IPS-18a (cell line): ENCODE measurements around the gene RAB30.

ENCODE experiments used
- H3K27ac ChIP-seq: one replicate; pipeline ENCODE4 v1.5.1; 2013; ENCODE audit warnings: low read length
- H3K27me3 ChIP-seq: one replicate; pipeline ENCODE4 v1.6.1; 2013; ENCODE audit warnings: mild to moderate bottlenecking, low read length; ENCODE audit not compliant: control insufficient read depth, insufficient read depth
- H3K36me3 ChIP-seq: one replicate; pipeline ENCODE4 v1.6.1; 2013; ENCODE audit warnings: low read depth, low read length; ENCODE audit not compliant: control insufficient read depth
- H3K4me1 ChIP-seq: one replicate; pipeline ENCODE4 v1.6.1; 2013; ENCODE audit warnings: low read depth, low read length; ENCODE audit not compliant: control insufficient read depth
- H3K4me3 ChIP-seq: one replicate; pipeline ENCODE4 v1.5.1; 2013; ENCODE audit warnings: low read length
- H3K9ac ChIP-seq: one replicate; pipeline ENCODE4 v1.6.1; 2013; ENCODE audit warnings: mild to moderate bottlenecking, low read length, moderate library complexity
- H3K9me3 ChIP-seq: one replicate; pipeline ENCODE4 v1.6.1; 2013; ENCODE audit warnings: low read depth, low read length; ENCODE audit not compliant: control insufficient read depth

Gene RAB30

DNA sequence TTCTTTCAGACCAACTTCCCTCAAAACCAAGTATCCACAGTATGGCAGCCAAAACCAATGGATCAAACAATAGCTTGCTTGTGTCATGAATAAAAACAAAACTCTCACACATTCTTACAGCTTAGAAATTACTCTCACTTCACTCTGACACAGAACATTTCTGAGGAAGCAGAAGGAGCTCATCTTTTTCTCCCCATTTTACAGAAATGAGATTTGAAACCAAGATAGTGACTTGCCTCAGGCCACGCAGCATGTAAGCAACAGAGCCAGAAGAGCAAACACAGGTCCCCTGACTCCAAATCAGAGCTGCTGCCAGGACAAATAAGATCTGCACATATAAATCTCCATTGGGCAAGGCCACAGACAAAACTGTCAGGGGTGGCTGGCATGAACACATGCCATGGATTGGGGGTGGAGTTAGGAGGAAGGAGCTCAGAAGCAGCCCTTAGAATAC, 64.8 kb downstream of the RAB30 start:
- Histone ChIP-seq H3K4me1 (peaks cover 7% of the 10 kb centered on the region), H3K4me3 (no peak overlapping the region), H3K36me3 (no peaks in the 10 kb centered on the region), H3K27me3 (no peaks in the 10 kb centered on the region), H3K9ac (no peak overlapping the region), H3K9me3 (no peaks in the 10 kb centered on the region), H3K27ac (no peak overlapping the region)

DNA sequence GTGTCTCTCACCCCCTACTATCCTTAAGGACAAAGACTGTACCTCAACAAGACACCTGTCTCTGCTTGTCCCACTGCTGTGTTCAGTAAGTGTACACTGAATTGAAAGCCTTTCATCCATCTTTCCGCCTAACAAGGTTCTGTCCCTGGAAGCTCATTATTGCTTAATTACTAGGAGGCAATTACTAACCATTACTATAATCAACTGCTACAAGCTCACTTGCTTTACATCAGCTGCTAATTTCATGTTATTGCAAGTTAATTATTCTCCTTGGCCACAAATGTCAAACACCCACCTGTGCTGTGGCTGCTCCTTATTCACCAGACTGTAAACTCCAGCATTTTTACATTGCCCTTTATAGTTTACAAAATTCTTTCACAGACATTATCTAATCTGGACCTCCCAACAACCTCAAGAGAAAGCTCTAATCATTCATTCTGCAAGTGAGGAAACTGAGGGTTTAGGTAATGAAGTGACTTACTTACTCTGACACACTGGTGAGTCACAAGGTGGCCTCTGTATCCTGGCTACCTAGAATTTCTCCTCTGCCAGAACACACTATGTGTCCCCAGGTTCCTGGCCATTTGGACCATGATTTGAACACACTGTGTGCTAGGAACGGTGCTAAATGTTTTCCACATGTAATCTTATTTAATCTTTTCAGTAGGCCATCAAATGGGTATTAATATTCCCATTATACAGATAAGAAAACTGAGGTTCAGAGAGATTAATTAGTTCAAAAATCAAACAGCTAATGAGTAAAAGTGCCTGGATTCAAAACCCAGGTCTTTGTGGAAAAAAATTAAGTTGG, 66.7 kb downstream of the RAB30 start:
- H3K4me3 ChIP-seq = no peak overlapping the region
- H3K36me3 ChIP-seq = no peaks in the 10 kb centered on the region
- H3K9ac ChIP-seq = no peak overlapping the region
- H3K9me3 ChIP-seq = no peaks in the 10 kb centered on the region
- H3K27me3 ChIP-seq = no peaks in the 10 kb centered on the region
- H3K27ac ChIP-seq = no peak overlapping the region
- H3K4me1 ChIP-seq = peaks cover 7% of the 10 kb centered on the region

DNA sequence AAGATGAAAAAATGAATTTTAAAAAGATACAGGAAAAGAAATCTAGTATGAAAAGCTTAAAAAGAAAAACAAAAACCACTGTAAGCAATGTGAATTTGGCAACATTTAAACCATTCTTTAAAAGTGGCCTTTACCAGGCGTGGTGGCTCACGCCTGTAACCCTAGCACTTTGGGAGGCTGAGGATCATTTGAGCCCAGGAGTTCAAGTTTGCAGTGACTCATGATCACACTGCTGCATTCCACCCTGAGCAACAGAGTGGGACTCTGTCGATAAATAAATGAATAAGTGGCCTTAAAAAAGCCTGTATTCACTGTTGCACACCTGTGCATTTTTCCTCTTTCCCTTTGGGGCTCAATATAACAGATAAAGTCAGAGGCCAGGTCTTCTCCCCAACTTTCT, 69.2 kb downstream of the RAB30 start:
- Histone ChIP-seq H3K4me1 (peaks cover under 1% of the 10 kb centered on the region), H3K9me3 (no peaks in the 10 kb centered on the region), H3K27ac (no peak overlapping the region), H3K36me3 (no peaks in the 10 kb centered on the region), H3K27me3 (no peaks in the 10 kb centered on the region), H3K9ac (no peak overlapping the region), H3K4me3 (no peak overlapping the region)

DNA sequence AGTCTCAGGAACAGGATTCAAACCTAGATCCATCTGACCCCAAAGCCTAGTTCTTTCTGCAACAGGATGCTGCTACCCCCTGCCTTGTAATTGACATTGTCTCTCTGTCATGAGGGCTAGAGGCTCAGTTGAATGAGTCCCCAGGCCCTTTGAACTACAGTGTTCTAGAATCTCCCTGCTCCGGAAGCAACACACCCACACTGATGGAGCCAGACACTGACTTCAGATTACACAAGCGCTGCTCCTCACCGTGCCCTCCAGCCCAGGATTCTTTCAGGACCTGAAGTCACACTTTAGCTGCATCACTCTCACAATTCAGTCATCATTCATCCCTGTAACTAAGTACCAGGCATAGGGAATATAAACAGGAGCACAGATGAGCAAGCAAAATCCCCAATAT, 69.6 kb downstream of the RAB30 start:
- H3K9ac ChIP-seq = no peak overlapping the region
- H3K4me1 ChIP-seq = no peaks in the 10 kb centered on the region
- H3K27ac ChIP-seq = no peak overlapping the region
- no peak overlapping the region for H3K4me3 ChIP-seq
- no peaks in the 10 kb centered on the region for H3K9me3 ChIP-seq
- H3K27me3 ChIP-seq = no peaks in the 10 kb centered on the region
- no peaks in the 10 kb centered on the region for H3K36me3 ChIP-seq

DNA sequence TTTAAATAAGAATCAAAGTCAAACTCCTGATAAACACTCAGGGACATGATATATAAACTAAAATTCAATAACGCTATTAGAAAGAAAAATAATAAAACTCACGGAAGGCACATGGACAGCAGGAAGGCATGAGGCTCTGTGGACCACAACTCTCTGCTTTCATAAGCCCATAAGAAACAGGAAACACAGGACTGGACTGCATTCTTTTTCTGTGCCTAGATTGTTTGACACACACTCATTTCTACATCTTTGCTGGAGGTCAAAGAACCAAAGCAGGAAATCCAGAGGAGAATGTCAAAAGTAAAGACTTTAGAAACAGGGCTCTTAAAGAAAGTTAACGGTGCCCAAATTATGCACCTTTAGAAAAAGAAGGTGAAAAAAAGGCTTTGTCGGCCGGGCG, 71.3 kb downstream of the RAB30 start:
- Histone ChIP-seq H3K4me3 (no peak overlapping the region), H3K9ac (no peak overlapping the region), H3K36me3 (no peaks in the 10 kb centered on the region), H3K27me3 (no peaks in the 10 kb centered on the region), H3K9me3 (no peaks in the 10 kb centered on the region), H3K4me1 (no peaks in the 10 kb centered on the region), H3K27ac (no peak overlapping the region)

DNA sequence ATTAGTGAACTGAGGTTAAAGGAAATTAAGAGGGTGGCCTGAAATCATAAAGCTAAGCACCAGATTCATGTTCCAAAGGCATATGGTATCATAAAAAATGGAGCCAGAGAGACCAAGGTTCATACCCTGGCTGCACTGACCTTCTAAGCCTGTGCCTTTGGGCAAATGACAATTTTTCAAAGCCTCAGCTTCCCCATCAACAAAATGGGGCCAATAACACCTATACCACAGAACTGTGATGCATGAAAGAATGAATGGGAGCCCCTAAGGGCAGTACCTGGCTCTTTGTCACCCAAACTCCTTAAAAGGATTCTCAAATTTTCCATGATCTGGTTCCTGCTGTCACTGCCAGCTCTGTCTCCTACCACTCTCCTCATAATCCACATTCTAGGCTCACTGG, 72.5 kb downstream of the RAB30 start:
- H3K27ac ChIP-seq = no peak overlapping the region
- no peaks in the 10 kb centered on the region for H3K4me1 ChIP-seq

DNA sequence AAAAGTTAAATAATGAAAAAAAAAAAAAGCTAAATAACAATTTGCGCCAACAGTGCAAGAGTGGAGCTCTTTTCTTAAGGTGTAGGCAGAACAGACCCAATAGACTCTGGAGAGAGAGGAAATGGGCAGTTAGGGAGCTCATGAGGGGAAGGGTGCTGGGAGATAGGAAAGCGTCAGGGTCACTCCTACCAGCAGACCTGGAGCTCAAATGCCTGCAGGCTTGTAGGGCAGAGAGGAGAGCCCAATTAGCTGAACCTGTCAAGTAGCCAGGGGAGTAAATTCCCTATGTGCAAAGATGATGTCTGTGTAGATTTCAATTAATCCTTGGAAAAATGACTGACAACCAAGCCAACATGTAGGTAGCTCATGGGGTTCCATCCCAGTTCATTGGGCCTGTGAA, 73.0 kb downstream of the RAB30 start:
- no peak overlapping the region for H3K27ac ChIP-seq
- H3K9ac ChIP-seq = no peak overlapping the region
- H3K27me3 ChIP-seq = no peaks in the 10 kb centered on the region
- no peaks in the 10 kb centered on the region for H3K36me3 ChIP-seq
- H3K4me3 ChIP-seq = no peak overlapping the region
- H3K9me3 ChIP-seq = no peaks in the 10 kb centered on the region
- H3K4me1 ChIP-seq = no peaks in the 10 kb centered on the region

More for the DNA sequence above, 72.5 kb downstream of the RAB30 start:
- Histone ChIP-seq H3K4me3 (no peak overlapping the region), H3K36me3 (no peaks in the 10 kb centered on the region), H3K27me3 (no peaks in the 10 kb centered on the region), H3K9ac (no peak overlapping the region), H3K9me3 (no peaks in the 10 kb centered on the region)

DNA sequence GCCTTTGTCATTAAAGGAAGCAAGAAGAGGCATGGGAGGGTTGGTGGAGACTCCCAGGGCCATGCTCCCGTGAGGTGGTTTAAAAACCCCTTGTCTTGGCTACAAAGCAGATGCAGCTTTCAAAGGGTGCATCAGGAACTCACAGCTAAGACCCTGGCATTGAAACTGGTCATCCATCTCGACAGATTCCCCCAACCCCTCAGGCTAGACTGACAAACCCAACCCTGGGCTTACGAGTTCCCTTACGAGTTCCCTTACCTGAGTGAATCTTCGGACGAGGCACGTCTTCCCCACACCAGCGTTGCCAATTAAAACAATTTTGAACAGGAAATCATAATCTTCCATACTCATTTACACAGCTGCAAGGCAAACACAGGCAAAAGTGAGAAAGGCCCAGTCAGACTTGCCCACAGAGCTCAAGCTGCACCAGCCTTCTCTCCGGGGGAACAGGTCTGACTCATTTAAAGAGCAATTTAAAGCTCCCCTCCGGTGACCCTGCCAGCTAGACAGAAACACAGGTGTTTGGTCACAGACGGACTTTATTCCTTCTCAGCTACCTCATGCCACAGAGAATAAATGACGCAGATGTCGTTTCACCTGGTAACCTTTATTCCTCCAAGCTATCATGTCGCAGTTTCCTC, 74.6 kb downstream of the RAB30 start:
- no peak overlapping the region for H3K27ac ChIP-seq
- H3K9ac ChIP-seq = no peak overlapping the region
- H3K4me1 ChIP-seq = no peaks in the 10 kb centered on the region

DNA sequence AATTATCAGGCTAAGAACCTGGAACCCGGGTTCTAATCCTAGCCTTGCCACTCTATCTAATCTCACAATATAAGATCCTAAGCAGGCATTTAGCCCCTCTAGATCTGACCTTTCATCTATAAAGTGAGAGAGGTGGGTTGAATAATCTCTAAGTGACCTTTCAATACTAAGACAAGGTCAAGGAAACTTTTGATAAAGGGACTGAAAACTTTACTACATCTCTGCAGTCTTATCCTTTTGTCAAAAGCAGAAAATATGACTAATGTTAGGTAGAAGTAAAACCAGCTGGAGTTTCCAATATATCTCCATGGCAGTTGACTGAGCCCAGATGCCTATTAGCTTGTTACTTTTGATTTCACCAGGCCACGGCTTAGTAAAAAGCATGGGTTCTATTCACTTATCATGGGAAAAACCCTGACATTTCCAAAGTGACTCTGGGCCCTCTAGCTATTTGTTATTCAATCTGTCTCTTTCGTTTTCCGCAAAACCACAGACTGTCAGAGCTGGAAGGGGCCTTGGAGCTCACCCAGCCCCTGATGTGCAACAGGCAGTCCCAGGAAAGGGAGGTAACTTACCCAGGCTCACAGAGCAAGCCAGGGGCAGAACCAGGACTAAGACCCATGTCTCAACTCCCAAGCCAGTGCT, 75.8 kb downstream of the RAB30 start:
- Histone ChIP-seq H3K27me3 (no peaks in the 10 kb centered on the region), H3K27ac (no peak overlapping the region), H3K4me3 (no peak overlapping the region), H3K9me3 (no peaks in the 10 kb centered on the region), H3K9ac (no peak overlapping the region), H3K36me3 (no peaks in the 10 kb centered on the region), H3K4me1 (no peaks in the 10 kb centered on the region)

More for the DNA sequence above, 74.6 kb downstream of the RAB30 start:
- Histone ChIP-seq H3K9me3 (no peaks in the 10 kb centered on the region), H3K4me3 (no peak overlapping the region), H3K27me3 (no peaks in the 10 kb centered on the region), H3K36me3 (no peaks in the 10 kb centered on the region)

DNA sequence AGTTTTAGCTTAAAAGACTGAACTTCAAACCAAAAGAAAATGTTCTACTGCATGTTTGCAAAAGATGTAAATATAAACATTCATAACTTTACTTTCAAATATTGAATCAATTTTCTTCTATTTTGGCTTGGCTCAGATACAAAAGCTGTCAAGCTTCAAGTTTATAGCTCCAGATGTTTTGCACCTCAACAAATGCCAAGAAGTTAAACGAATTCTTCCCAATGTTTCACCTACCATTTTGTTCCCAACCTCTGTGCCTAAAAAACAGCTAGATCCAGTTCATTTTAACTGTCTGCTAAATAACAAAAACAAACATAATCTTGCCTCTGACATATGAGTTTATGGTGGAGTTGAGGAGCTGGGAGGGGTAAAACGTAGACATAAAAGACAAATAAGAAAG, 76.5 kb downstream of the RAB30 start:
- no peak overlapping the region for H3K9ac ChIP-seq
- no peaks in the 10 kb centered on the region for H3K4me1 ChIP-seq
- no peaks in the 10 kb centered on the region for H3K36me3 ChIP-seq
- H3K9me3 ChIP-seq = no peaks in the 10 kb centered on the region
- no peak overlapping the region for H3K4me3 ChIP-seq
- no peak overlapping the region for H3K27ac ChIP-seq
- H3K27me3 ChIP-seq = no peaks in the 10 kb centered on the region

DNA sequence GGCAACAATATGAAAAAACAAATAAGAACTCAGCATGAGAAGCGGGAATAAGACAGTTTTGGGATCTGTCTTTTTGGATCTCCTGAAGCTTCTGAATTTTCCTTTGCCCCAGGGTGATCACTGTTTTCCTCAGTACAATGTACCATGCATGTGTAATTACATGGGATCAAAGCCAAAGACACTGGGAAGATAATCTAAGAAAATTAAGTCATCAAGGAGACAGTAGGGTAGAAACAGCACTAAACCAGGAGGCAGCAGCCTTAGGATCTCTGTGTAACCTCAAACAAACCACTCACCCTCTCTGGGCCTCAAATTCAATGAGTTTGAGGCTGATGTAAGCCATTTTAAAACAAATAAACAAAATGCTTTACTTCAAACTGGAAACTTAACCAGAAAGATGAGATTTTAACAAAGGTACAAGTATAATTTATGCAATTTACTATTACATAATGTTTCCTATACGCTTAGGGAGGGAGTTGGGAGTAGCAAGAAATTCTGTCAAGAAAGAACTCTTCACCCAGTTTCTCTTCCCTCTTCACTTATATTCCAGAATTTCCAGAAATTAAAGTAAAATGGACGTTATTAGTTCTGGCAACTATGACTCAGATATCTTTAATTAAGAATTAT, 77.0 kb downstream of the RAB30 start:
- Histone ChIP-seq H3K9me3 (no peaks in the 10 kb centered on the region), H3K4me1 (no peaks in the 10 kb centered on the region), H3K9ac (no peak overlapping the region), H3K27me3 (no peaks in the 10 kb centered on the region), H3K4me3 (no peak overlapping the region), H3K27ac (no peak overlapping the region), H3K36me3 (no peaks in the 10 kb centered on the region)
